ENCODE measurements around the gene ACP1.

Gene ACP1

GRCh38 chr2:256094-256493 lies 8.7 kb upstream of the ACP1 start:
- DNase-seq: no peak

GRCh38 chr2:257429-257828 lies 7.3 kb upstream of the ACP1 start:
- no peak for DNase-seq

GRCh38 chr2:257842-258241 lies 6.9 kb upstream of the ACP1 start:
- DNase-seq: no peak

DNA sequence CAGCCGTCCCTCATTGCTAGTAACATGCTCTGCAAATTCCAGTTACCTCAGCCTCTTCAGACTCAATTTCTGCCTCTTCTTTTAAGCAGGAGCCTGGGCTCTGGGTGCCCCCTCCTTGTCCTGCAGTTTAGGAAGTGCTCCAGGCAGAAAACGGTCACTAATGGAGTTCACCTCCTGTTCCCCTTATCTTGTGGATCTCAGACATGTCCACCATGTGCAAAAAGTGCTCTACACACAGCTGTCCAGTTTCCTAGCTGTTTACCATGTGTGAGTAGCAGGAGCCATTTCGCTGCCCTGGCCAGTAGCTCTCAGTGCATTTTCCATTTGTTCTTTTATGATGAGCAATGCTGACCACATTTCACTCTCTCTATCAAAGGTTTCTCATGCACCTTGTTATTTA lies 5.8 kb upstream of the ACP1 start:
- DNase-seq: no peak

DNA sequence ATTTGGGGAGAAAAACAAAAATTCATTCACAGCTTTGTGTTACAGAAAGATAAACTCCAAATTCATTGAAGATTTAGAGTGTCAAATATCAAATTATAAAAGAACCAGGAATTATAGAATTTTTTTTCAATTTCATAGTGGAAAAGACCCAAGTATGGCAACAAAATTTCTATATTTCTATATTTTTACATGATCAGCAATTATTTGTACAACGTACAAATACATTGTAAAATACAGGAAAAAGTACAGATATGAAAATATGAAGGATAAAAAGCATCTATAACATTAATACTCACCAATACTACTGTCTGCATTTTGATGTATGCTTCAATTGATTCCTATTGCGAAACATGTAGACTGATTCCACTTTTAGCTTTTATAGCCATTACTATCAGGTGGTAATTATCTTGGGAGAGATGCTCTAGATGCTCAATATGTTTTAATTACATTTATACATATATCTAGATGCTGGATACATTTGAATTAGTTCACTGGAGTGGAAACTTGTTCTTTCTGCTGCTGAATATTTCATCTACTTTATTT lies 4.9 kb upstream of the ACP1 start:
- no peak for DNase-seq

GRCh38 chr2:260507-261161 lies 4.1 kb upstream of the ACP1 start:
- DNase-seq: no peak

- DNase-seq: no peak
These were observed 2.6 kb upstream of the ACP1 start for GRCh38 chr2:262117-262516.

GRCh38 chr2:263022-263738 lies 1.6 kb upstream of the ACP1 start:
- DNase-seq: no peak

DNA sequence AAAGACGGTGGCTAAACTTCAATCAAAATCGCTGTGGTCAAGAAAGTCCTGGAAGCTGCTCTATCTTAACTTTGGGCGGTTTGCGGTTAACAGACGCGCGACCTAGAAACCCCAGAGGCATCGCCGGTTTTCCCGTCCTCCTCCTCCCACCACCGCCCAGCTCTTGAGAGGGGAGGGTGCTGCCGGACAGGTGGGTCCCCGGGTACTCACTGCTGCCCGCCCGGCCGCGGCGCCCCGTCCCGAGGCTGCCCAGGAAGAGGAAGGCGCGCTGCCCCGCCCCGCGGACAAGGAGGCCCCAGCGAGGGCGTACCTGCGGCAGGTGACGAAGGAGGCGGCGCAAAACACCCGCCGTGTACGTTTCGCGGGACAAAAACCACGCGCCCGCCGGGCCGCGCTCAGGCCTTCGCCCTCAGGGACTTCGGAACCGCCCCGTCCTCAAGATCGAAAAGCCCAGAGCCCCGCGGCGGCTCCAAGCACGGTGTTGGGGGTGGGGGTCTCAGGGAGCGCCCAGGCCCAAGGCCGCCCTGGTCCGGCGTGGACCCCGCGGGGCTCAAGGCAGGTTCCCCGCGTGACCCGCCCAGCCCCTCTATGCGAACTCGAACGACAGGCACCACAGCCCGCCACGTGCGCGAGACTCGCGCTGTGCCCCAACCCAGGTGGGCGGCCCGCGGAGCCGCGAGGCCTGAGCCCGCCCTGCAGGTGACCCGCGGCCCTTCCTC lies 814 bp upstream of the ACP1 start, which contains the start of gene SH3YL1:
Gene SH3YL1 (minus strand): TSS at position 259 of the 719 bp plus-strand sequence. CDS start 48 bp downstream, at position 211.
- DNase-seq: no peak

DNA sequence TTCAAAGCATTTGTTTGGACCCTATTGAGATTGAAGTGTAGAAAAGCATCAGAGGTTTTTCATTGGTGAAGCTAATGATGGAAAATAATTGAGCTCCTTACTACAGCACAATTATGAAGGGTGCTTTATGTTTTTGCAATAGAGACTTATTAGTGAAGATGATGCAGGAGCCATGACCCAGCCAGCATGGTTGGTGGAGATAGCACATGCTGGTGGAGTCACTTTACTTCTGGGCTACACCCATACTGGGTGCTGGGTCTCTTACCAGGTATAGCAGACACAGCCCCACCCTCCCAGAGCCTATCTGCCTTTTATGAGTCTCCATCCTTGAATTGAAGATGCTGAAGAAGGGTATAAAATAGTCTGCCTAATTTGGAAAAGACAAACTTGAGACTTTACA lies 3.6 kb downstream of the ACP1 start:
- DNase-seq: no peak

DNA sequence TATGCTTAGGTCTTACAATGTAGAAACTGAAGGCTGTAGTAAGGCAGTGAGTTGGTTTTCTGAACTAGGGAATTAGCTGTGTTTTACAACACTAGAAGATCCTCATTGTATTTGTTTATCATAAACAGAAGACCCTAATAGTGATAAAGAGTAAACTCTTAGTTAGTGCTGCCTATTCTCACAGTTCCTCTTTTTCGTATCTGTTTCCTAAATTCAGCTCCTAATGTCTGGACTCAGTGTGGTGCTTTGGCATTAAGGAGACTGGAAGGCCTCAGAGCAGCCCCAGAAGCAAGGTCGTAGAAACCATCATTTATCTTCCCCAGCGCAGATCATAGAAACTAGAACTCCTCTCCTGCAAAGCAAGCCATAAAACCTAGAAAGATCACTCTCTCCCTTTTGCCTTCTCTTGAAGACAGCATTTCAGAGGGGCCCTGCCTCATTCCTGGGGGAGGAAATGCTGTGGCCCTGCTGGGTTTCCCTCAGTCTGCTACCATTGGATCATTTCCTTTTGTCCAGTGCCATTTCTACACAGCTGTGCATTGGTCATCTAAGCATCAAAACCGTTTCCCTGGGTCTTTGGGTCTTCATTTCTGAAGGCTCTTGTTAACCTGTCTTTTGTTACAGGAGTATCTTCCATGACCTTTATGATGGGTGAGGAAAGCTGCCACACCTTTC lies 4.7 kb downstream of the ACP1 start:
- no peak for DNase-seq

- no peak for DNase-seq
These were observed 6.1 kb downstream of the ACP1 start for GRCh38 chr2:270861-271260.

- DNase-seq: no peak
These were observed 7.2 kb downstream of the ACP1 start for GRCh38 chr2:271917-272316.

- DNase-seq: no peak
These were observed 8.6 kb downstream of the ACP1 start for GRCh38 chr2:273333-273732.

GRCh38 chr2:274503-274902 lies 9.8 kb downstream of the ACP1 start:
- no peak for DNase-seq

- no peak for DNase-seq
These were observed 10.7 kb downstream of the ACP1 start for GRCh38 chr2:275466-275865.

DNA sequence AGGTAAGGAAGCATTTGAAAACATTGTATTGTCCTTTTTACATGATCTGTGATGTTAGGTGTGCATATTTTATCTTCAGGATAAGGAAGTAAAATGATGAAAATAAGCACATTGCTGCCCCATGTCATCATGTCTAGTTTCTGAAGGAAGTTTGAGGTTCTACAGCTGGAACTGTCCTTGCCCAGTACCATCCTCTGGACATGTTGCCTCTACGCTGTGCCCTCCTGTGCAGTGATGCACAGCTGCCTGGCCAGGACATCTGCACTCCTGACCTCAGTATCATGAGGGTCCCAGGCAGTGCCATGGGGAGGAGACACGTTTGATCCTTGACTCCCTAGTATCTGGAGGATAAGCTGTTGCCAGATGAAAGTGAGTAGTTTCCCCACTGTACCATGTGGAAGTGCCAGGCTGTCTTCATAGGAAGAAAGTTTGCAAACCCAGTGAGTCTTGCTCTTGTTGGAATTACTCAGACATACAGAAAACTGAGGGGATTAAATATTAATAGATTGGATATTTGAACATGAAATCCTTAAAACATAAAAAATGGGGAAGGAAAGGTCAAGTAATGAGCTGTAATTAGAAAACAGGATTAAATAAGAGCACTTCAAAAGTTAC lies 13.7 kb downstream of the ACP1 start:
- DNase-seq: no peak

DNA sequence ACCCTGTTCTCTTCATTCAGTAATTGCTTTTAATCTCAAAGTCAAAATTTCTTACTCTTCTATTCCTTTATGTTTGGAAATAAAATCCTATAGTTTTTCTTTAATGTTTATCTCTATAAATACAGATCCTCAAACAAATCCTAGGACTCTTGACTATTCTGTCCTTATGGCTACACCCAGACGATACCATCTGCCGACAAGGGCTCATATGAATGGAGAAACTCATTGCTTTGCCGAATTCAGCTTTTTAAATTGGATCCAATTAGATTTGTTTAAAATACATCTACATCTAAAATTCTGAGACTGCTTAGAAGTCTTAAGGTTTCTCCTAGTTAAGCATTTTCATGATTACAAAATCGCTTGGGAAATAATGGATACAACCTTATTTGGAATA lies 14.2 kb downstream of the ACP1 start:
- DNase-seq: no peak

DNA sequence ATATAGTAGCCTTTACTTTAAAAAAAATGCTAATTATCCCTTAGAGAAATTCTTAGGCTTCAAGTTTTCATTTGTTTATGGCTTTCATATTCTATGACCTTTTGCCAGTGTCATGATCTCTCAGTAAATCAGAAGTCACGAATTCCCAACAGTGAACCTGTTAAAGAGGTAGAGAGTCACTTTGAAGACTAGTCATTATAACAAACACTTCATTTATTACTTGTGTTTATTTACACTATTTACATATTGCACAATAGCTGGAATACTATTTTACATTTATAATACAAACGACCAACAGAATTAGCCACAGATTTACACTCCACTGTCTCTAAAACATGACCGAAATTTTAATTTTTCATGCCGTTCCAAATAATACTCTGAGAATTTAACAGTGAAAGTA lies 14.6 kb downstream of the ACP1 start:
- no peak for DNase-seq

DNA sequence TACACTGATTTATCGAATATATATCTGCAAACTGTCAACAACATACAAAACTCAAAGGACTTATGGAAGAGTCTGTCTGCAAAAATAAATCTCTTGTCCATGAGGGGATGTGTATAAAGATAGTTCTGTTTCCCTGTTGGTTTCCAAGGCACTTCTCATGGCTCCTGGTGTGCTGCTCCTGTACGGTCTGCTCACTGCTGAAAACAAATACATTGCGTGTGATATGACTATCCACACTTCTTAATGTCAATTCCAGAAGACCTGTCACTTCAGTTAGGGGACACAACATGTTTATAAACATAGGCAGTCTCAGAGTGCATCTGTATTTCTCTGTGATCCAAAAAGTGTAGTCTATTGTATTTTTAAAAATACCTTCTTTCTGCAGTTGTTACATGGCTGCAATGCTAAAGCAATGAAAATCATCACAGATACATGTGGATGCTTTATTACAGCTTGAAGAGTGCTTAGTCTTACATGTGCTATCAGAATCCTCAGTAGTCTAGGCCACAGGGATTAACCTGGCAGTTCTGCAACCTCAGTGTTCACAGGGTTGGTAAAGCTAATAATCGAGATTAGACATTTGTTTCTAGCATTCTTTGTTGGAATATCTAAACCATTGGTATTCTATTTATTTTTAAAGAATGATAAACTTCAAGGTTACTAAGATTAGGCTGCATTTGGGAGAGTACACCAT lies 15.4 kb downstream of the ACP1 start:
- DNase-seq: no peak

GRCh38 chr2:280650-281110 lies 15.9 kb downstream of the ACP1 start:
- no peak for DNase-seq

GRCh38 chr2:281381-281780 lies 16.6 kb downstream of the ACP1 start:
- no peak for DNase-seq
